HCT116 (cell line): ENCODE data around the gene RBM33.

ENCODE experiments used
- CEBPB ChIP-seq: IDR thresholded peaks from 2 replicates; pipeline ENCODE4 v1.6.1; 2012; ENCODE audit warnings: low read depth
- CTCF ChIP-seq, 3 experiments: fragments of 200-600 bp in 1 of 3; sonication (generic) in 1 of 3; IDR thresholded peaks in 2 of 3; conservative IDR thresholded peaks in 1 of 3; 2 replicates each; pipeline ENCODE4 v1.5.1; 2012 to 2017; ENCODE audit warnings: low read depth in 2 of 3, low read length in 2 of 3, antibody characterized with exemption in 1 of 3, borderline replicate concordance in 1 of 3, control low read depth in 1 of 3, mild to moderate bottlenecking in 1 of 3, mixed read lengths in 1 of 3, mixed run types in 1 of 3, moderate library complexity in 1 of 3; ENCODE audit not compliant: insufficient read depth in 1 of 3
- ELF1 ChIP-seq: IDR thresholded peaks from 2 replicates; pipeline ENCODE4 v1.6.1; 2012; ENCODE audit warnings: low read depth, borderline replicate concordance
- EZH2 ChIP-seq: fragments of 200-600 bp; sonication (generic); IDR thresholded peaks from 2 replicates; pipeline ENCODE4 v1.6.1; 2017; ENCODE audit warnings: antibody characterized with exemption, mixed run types
- POLR2A ChIP-seq: IDR thresholded peaks from 2 replicates; pipeline ENCODE4 v1.7.0; 2011; ENCODE audit warnings: borderline replicate concordance; ENCODE audit not compliant: insufficient read depth, insufficient read length; ENCODE audit errors: extremely low read depth
- POLR2AphosphoS5 ChIP-seq: IDR thresholded peaks from 2 replicates; pipeline ENCODE4 v1.6.1; 2011; ENCODE audit warnings: mild to moderate bottlenecking, low read depth, low read length, moderate library complexity
- REST ChIP-seq: IDR thresholded peaks from 2 replicates; pipeline ENCODE4 v1.6.1; 2012; ENCODE audit warnings: low read depth
- SIN3A ChIP-seq: IDR thresholded peaks from 2 replicates; pipeline ENCODE4 v1.6.1; 2012; ENCODE audit warnings: low read depth
- ZFX ChIP-seq: fragments of 450-650 bp; IDR thresholded peaks from 2 replicates; pipeline ENCODE4 v1.6.1; 2017
- ZNF274 ChIP-seq: fragments of 200-500 bp; sonication (Bioruptor generic); IDR thresholded peaks from 2 replicates; pipeline ENCODE4 v1.6.1; 2014; ENCODE audit warnings: mild to moderate bottlenecking, low read depth, low read length, inconsistent platforms

DNA sequence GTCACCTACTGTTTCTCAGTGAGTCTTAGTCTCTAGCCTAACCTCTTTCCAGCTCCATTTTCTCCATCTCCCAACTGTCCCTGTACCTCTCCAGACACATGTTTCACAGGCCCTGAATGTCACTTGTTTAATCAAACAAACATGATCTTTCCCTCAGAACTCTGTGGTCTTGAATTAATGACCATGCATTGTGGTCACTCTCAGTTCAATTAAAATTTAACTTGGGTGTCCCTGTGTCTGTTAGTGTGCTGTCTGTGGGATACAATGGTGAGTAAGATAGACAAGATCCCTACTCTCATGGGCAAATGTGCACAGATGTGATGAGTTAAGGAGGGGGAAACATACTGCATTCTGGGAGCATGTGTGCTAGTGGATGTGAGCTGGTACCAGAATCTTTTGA lies 65.0 kb downstream of the RBM33 start:
- no peak for TF ChIP-seq REST
- no peak for TF ChIP-seq CTCF (IDR thresholded peaks at IDR 0.05 in 2 of 3, conservative IDR thresholded peaks at IDR 0.05 in 1 of 3; ENCODE audit: borderline replicate concordance in 1 of 3, insufficient read depth in 1 of 3, low read depth in 2 of 3, low read length in 2 of 3)
- TF ChIP-seq EZH2 = no peak
- TF ChIP-seq POLR2AphosphoS5 = no peak
- TF ChIP-seq SIN3A = no peak
- no peak for TF ChIP-seq POLR2A
- no peak for TF ChIP-seq ELF1
- TF ChIP-seq ZFX = no peak
- no peak for TF ChIP-seq ZNF274
- no peak for TF ChIP-seq CEBPB
